Measurements from ENCODE around the gene PTPRD. TPM values are rescaled to one million over a fixed set of nuclear protein-coding genes. Genes with fewer than 3 reads are reported as not detected.

PTPRD gene
- total RNA-seq, 3 donors from 2014 or later (not counting 1 experiment from before 2014, with no cell fraction given): 0.05 to 0.68 TPM; not detected in 1

DNA sequence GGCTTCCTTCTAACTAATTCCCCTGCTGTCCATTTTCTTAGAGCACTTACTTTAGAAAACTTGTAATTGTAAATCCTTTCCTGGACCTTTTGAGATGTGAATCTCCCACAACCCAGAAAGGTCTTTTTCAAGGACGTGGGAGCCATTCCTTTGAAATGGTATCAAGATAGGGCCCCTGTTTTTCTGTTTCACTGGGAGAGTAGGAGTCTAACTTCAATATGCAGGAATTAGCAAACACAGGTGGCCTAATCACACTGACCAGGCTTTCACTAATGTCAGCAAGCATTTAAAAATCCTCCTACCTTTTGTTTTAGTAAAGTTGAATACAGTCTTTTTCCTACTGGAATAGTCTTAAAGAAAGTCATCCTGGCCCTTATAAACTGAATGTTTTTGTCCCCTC is 558.3 kb downstream of the PTPRD start:
- no peaks in the 10 kb centered on the region for H3K27me3 ChIP-seq (ENCODE audit: control insufficient read depth, insufficient read depth, low read length)
- TF ChIP-seq, protein P1, sequence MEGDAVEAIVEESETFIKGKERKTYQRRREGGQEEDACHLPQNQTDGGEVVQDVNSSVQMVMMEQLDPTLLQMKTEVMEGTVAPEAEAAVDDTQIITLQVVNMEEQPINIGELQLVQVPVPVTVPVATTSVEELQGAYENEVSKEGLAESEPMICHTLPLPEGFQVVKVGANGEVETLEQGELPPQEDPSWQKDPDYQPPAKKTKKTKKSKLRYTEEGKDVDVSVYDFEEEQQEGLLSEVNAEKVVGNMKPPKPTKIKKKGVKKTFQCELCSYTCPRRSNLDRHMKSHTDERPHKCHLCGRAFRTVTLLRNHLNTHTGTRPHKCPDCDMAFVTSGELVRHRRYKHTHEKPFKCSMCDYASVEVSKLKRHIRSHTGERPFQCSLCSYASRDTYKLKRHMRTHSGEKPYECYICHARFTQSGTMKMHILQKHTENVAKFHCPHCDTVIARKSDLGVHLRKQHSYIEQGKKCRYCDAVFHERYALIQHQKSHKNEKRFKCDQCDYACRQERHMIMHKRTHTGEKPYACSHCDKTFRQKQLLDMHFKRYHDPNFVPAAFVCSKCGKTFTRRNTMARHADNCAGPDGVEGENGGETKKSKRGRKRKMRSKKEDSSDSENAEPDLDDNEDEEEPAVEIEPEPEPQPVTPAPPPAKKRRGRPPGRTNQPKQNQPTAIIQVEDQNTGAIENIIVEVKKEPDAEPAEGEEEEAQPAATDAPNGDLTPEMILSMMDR (IDR thresholded peaks at IDR 0.05): no peak
- Mint-ChIP-seq H3K27ac (no peak overlapping the region), H3K36me3 (no peaks in the 10 kb centered on the region), H3K4me3 (no peak overlapping the region), H3K27me3 (ENCODE audit: low read depth in 2 of 2) (no peaks in the 10 kb centered on the region), H3K4me1 (no peaks in the 10 kb centered on the region), H3K9me3 (peaks cover 5% of the 10 kb centered on the region in 2 donors)
- H3K36me3 ChIP-seq (ENCODE audit: control insufficient read depth, insufficient read depth, low read length): no peaks in the 10 kb centered on the region
- DNase-seq (no peak), ATAC-seq (no peak)
- intact Hi-C loops (cut with micrococcal nuclease): no loop called here
- H3K4me1 ChIP-seq (ENCODE audit: control insufficient read depth, insufficient read depth, low read length): no peaks in the 10 kb centered on the region
- H3K9me3 ChIP-seq (ENCODE audit: control insufficient read depth, insufficient read depth, low read length): no peaks in the 10 kb centered on the region
- 57% methylated on average over 1 of the region's 1 CpG for WGBS (ENCODE audit: insufficient coverage)
- H3K27ac ChIP-seq (ENCODE audit: low read length): no peak overlapping the region
- H3K4me3 ChIP-seq (ENCODE audit: low read length): no peak overlapping the region

DNA sequence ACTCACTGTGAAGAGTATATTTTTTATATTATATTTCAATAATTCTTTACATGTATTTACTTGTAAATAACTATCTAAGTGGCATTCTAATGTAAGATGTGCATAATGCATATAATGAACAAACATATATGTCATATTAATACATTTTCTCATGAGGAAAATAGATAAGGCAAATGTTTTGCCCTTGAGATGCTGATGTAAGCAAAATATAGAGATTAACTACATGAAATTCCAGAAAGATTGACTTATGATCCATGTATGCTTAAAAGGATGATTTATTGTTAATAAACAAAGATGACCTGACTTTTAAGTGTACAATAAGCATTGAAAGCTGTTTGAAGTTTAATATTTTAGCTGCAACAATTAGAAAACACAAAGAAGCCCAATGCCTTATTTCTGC is 559.9 kb downstream of the PTPRD start:
- Mint-ChIP-seq H3K4me3 (no peak overlapping the region), H3K4me1 (no peaks in the 10 kb centered on the region), H3K9me3 (peaks cover 5 to 9% of the 10 kb centered on the region in 2 donors), H3K27ac (no peak overlapping the region), H3K36me3 (no peaks in the 10 kb centered on the region), H3K27me3 (ENCODE audit: low read depth in 2 of 2) (no peaks in the 10 kb centered on the region)
- Histone ChIP-seq H3K27ac (ENCODE audit: low read length) (no peak overlapping the region), H3K9me3 (ENCODE audit: control insufficient read depth, insufficient read depth, low read length) (no peaks in the 10 kb centered on the region), H3K4me3 (ENCODE audit: low read length) (no peak overlapping the region), H3K36me3 (ENCODE audit: control insufficient read depth, insufficient read depth, low read length) (no peaks in the 10 kb centered on the region), H3K4me1 (ENCODE audit: control insufficient read depth, insufficient read depth, low read length) (no peaks in the 10 kb centered on the region), H3K27me3 (ENCODE audit: control insufficient read depth, insufficient read depth, low read length) (no peaks in the 10 kb centered on the region)
- intact Hi-C loops (cut with micrococcal nuclease): no loop called here
- DNase-seq (no peak), ATAC-seq (no peak)
- TF ChIP-seq, protein P1 (IDR thresholded peaks at IDR 0.05): no peak

DNA sequence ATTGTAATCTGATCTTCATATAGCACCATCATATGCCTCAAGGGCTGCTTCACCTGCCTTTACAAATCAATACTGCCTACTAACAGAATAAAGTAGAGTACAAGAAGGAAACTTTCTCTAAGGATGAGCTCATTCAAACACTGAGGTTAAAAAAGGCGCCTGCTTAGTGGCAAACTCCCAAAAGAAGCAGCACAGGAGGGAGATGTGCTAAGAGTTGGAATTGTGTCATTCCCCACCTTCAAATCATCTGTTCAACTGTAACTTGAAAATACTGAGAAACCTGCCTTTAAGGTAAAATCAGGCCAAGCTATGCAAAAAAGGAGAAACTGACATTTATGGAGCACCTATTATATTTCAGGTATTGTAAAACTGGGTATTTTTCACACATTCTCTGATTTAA is 560.6 kb downstream of the PTPRD start:
- Mint-ChIP-seq H3K36me3 (no peaks in the 10 kb centered on the region), H3K9me3 (peaks cover 5 to 9% of the 10 kb centered on the region in 2 donors), H3K27me3 (ENCODE audit: low read depth in 2 of 2) (no peaks in the 10 kb centered on the region), H3K27ac (no peak overlapping the region), H3K4me3 (no peak overlapping the region), H3K4me1 (no peaks in the 10 kb centered on the region)
- Histone ChIP-seq H3K4me1 (ENCODE audit: control insufficient read depth, insufficient read depth, low read length) (no peaks in the 10 kb centered on the region), H3K9me3 (ENCODE audit: control insufficient read depth, insufficient read depth, low read length) (no peaks in the 10 kb centered on the region), H3K36me3 (ENCODE audit: control insufficient read depth, insufficient read depth, low read length) (no peaks in the 10 kb centered on the region), H3K27me3 (ENCODE audit: control insufficient read depth, insufficient read depth, low read length) (no peaks in the 10 kb centered on the region), H3K27ac (ENCODE audit: low read length) (no peak overlapping the region), H3K4me3 (ENCODE audit: low read length) (no peak overlapping the region)
- no peak for ATAC-seq
- TF ChIP-seq, protein P1 (IDR thresholded peaks at IDR 0.05): no peak
- intact Hi-C loops (cut with micrococcal nuclease): no loop called here
- no peak for DNase-seq
- no CpG with 5 or more reads among the region's 1 CpG for WGBS (ENCODE audit: insufficient coverage)

DNA sequence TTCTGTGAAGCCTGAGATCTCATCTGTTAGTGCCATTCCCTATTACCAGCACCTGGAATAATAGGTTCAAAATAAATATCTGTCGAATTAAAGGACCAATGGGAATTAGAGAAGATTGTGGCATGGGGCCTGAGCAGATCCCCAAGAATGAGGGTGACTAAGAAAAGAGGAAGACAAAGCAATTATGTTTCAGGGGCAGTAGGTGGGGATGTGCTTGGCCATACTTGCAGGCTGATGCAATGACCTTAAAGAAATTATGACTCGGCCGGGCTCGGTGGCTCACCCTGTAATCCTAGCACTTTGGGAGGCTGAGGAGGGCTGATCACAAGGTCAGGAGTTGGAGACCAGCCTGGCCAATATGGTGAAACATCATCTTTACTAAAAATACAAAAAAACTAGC is 562.8 kb downstream of the PTPRD start:
- no peaks in the 10 kb centered on the region for H3K36me3 Mint-ChIP-seq
- Histone ChIP-seq H3K27me3 (ENCODE audit: control insufficient read depth, insufficient read depth, low read length) (no peaks in the 10 kb centered on the region), H3K4me1 (ENCODE audit: control insufficient read depth, insufficient read depth, low read length) (no peaks in the 10 kb centered on the region), H3K9me3 (ENCODE audit: control insufficient read depth, insufficient read depth, low read length) (no peaks in the 10 kb centered on the region), H3K4me3 (ENCODE audit: low read length) (no peak overlapping the region), H3K27ac (ENCODE audit: low read length) (no peak overlapping the region), H3K36me3 (ENCODE audit: control insufficient read depth, insufficient read depth, low read length) (no peaks in the 10 kb centered on the region)
- DNase-seq (no peak), ATAC-seq (no peak)
- no peaks in the 10 kb centered on the region for H3K27me3 Mint-ChIP-seq (ENCODE audit: low read depth in 2 of 2)
- WGBS (ENCODE audit: insufficient coverage): 93% methylated on average over 4 of the region's 4 CpGs
- H3K4me1 Mint-ChIP-seq: no peaks in the 10 kb centered on the region
- no peak overlapping the region for H3K27ac Mint-ChIP-seq
- peaks cover 5 to 9% of the 10 kb centered on the region in 2 donors for H3K9me3 Mint-ChIP-seq
- TF ChIP-seq, protein P1 (IDR thresholded peaks at IDR 0.05): no peak
- H3K4me3 Mint-ChIP-seq: no peak overlapping the region
- intact Hi-C loops (cut with micrococcal nuclease): no loop called here
